Activated CD4-positive, alpha-beta T cell treated with anti-CD3 and anti-CD28 coated beads, Interleukin-2, amount 10 ng/mL, durations not matched to agents 24 days and 14 days (primary cell): ENCODE results near the gene PLPPR5. TPM values are rescaled to one million over a fixed set of nuclear protein-coding genes. Genes with fewer than 3 reads are reported as not detected.

Source experiments
- DNase-seq: peaks from one replicate; pipeline ENCODE4 v3.0.0; 2022
- H3K27ac Mint-ChIP-seq: one replicate; pipeline ENCODE4 v1.8.0; 2022; ENCODE audit warnings: mild to moderate bottlenecking, mixed read lengths
- H3K27me3 Mint-ChIP-seq: one replicate; pipeline ENCODE4 v1.8.0; 2022; ENCODE audit warnings: mixed read lengths
- H3K36me3 Mint-ChIP-seq: one replicate; pipeline ENCODE4 v1.8.0; 2022; ENCODE audit warnings: low read depth, mild to moderate bottlenecking, mixed read lengths
- H3K4me1 Mint-ChIP-seq: one replicate; pipeline ENCODE4 v1.8.0; 2021; ENCODE audit warnings: mixed read lengths
- H3K4me3 Mint-ChIP-seq: one replicate; pipeline ENCODE4 v1.8.0; 2022; ENCODE audit warnings: mild to moderate bottlenecking, moderate library complexity, mixed read lengths
- H3K9me3 Mint-ChIP-seq: one replicate; pipeline ENCODE4 v1.8.0; 2021; ENCODE audit warnings: mixed read lengths
- intact Hi-C: fragments of 100-400 bp; cut with micrococcal nuclease; formaldehyde crosslinking; loops from one replicate; pipeline ENCODE4 v1.15.1; 2023
- total RNA-seq: library from RNA; stranded (reverse); gene quantifications from 2 replicates; pipeline ENCODE4 v1.2.3, GENCODE V29; 2022

PLPPR5 gene
- total RNA-seq, 1 donor from 2014 or later, result not detected

GRCh38 chr1:98949166-98949565, 55.5 kb downstream of the PLPPR5 start:
- Mint-ChIP-seq H3K4me1 (no peaks in the 10 kb centered on the region), H3K4me3 (no peak overlapping the region), H3K27ac (no peak overlapping the region), H3K9me3 (no peaks in the 10 kb centered on the region), H3K36me3 (no peaks in the 10 kb centered on the region), H3K27me3 (no peaks in the 10 kb centered on the region)
- intact Hi-C loops, result no loop called here
- no peak for DNase-seq

- Mint-ChIP-seq H3K27me3 (no peaks in the 10 kb centered on the region), H3K27ac (no peak overlapping the region), H3K9me3 (no peaks in the 10 kb centered on the region), H3K4me1 (no peaks in the 10 kb centered on the region), H3K36me3 (no peaks in the 10 kb centered on the region), H3K4me3 (no peak overlapping the region)
- no peak for DNase-seq
- intact Hi-C loops, result no loop called here
These were observed 57.6 kb downstream of the PLPPR5 start for GRCh38 chr1:98947071-98947470.

GRCh38 chr1:98940722-98941079, 64.0 kb downstream of the PLPPR5 start:
- no peak overlapping the region for H3K4me3 Mint-ChIP-seq
- peaks cover 6% of the 10 kb centered on the region for H3K4me1 Mint-ChIP-seq
- no peak overlapping the region for H3K27ac Mint-ChIP-seq
- no peaks in the 10 kb centered on the region for H3K27me3 Mint-ChIP-seq
- no peaks in the 10 kb centered on the region for H3K9me3 Mint-ChIP-seq
- intact Hi-C loops, result no loop called here
- DNase-seq, result no peak
- H3K36me3 Mint-ChIP-seq, result no peaks in the 10 kb centered on the region

GRCh38 chr1:98940069-98940721, 64.5 kb downstream of the PLPPR5 start:
- no peaks in the 10 kb centered on the region for H3K9me3 Mint-ChIP-seq
- no peak overlapping the region for H3K4me3 Mint-ChIP-seq
- DNase-seq, result no peak
- no peaks in the 10 kb centered on the region for H3K36me3 Mint-ChIP-seq
- peaks cover 6% of the 10 kb centered on the region for H3K4me1 Mint-ChIP-seq
- intact Hi-C loops, result no loop called here
- no peak overlapping the region for H3K27ac Mint-ChIP-seq
- no peaks in the 10 kb centered on the region for H3K27me3 Mint-ChIP-seq

- peaks cover 6% of the 10 kb centered on the region for H3K4me1 Mint-ChIP-seq
- no peaks in the 10 kb centered on the region for H3K9me3 Mint-ChIP-seq
- no peaks in the 10 kb centered on the region for H3K36me3 Mint-ChIP-seq
- H3K27ac Mint-ChIP-seq, result no peak overlapping the region
- intact Hi-C loops, result no loop called here
- no peaks in the 10 kb centered on the region for H3K27me3 Mint-ChIP-seq
- H3K4me3 Mint-ChIP-seq, result no peak overlapping the region
- DNase-seq, result no peak
These were observed 65.2 kb downstream of the PLPPR5 start for GRCh38 chr1:98939471-98939870.

GRCh38 chr1:98937347-98937746, 67.3 kb downstream of the PLPPR5 start:
- Mint-ChIP-seq H3K4me1 (peaks cover 6% of the 10 kb centered on the region), H3K27ac (no peak overlapping the region), H3K36me3 (no peaks in the 10 kb centered on the region), H3K4me3 (no peak overlapping the region), H3K27me3 (no peaks in the 10 kb centered on the region), H3K9me3 (no peaks in the 10 kb centered on the region)
- DNase-seq, result no peak
- intact Hi-C loops, result no loop called here

GRCh38 chr1:98932184-98932583, 72.5 kb downstream of the PLPPR5 start:
- Mint-ChIP-seq H3K4me3 (no peak overlapping the region), H3K9me3 (peaks cover 3% of the 10 kb centered on the region), H3K27ac (no peak overlapping the region), H3K36me3 (no peaks in the 10 kb centered on the region), H3K27me3 (no peaks in the 10 kb centered on the region), H3K4me1 (no peaks in the 10 kb centered on the region)
- no peak for DNase-seq
- intact Hi-C loops, result no loop called here

GRCh38 chr1:98931128-98931835, 73.4 kb downstream of the PLPPR5 start:
- H3K27me3 Mint-ChIP-seq, result no peaks in the 10 kb centered on the region
- intact Hi-C loops, result no loop called here
- no peaks in the 10 kb centered on the region for H3K4me1 Mint-ChIP-seq
- H3K27ac Mint-ChIP-seq, result no peak overlapping the region
- peaks cover 3% of the 10 kb centered on the region for H3K9me3 Mint-ChIP-seq
- DNase-seq, result no peak
- H3K36me3 Mint-ChIP-seq, result no peaks in the 10 kb centered on the region
- no peak overlapping the region for H3K4me3 Mint-ChIP-seq

- no peak for DNase-seq
- Mint-ChIP-seq H3K9me3 (peaks cover 3% of the 10 kb centered on the region), H3K4me1 (no peaks in the 10 kb centered on the region), H3K27me3 (no peaks in the 10 kb centered on the region), H3K4me3 (no peak overlapping the region), H3K36me3 (no peaks in the 10 kb centered on the region), H3K27ac (no peak overlapping the region)
- intact Hi-C loops, result no loop called here
These were observed 75.2 kb downstream of the PLPPR5 start for GRCh38 chr1:98929437-98929836.

- H3K9me3 Mint-ChIP-seq, result peaks cover 3% of the 10 kb centered on the region
- H3K4me3 Mint-ChIP-seq, result no peak overlapping the region
- no peaks in the 10 kb centered on the region for H3K4me1 Mint-ChIP-seq
- no peak overlapping the region for H3K27ac Mint-ChIP-seq
- no peak for DNase-seq
- no peaks in the 10 kb centered on the region for H3K27me3 Mint-ChIP-seq
- intact Hi-C loops, result no loop called here
- H3K36me3 Mint-ChIP-seq, result no peaks in the 10 kb centered on the region
These were observed 78.1 kb downstream of the PLPPR5 start for GRCh38 chr1:98926597-98926996.

- Mint-ChIP-seq H3K27me3 (no peaks in the 10 kb centered on the region), H3K9me3 (peaks cover 3% of the 10 kb centered on the region), H3K4me1 (no peaks in the 10 kb centered on the region), H3K36me3 (no peaks in the 10 kb centered on the region), H3K27ac (no peak overlapping the region), H3K4me3 (no peak overlapping the region)
- intact Hi-C loops, result no loop called here
- no peak for DNase-seq
These were observed 79.7 kb downstream of the PLPPR5 start for GRCh38 chr1:98924977-98925376.

GRCh38 chr1:98923667-98924066, 81.0 kb downstream of the PLPPR5 start:
- no peak overlapping the region for H3K4me3 Mint-ChIP-seq
- intact Hi-C loops, result no loop called here
- H3K9me3 Mint-ChIP-seq, result peaks cover 3% of the 10 kb centered on the region
- no peaks in the 10 kb centered on the region for H3K4me1 Mint-ChIP-seq
- no peak for DNase-seq
- no peaks in the 10 kb centered on the region for H3K27me3 Mint-ChIP-seq
- H3K36me3 Mint-ChIP-seq, result no peaks in the 10 kb centered on the region
- no peak overlapping the region for H3K27ac Mint-ChIP-seq

- H3K27me3 Mint-ChIP-seq, result no peaks in the 10 kb centered on the region
- no peaks in the 10 kb centered on the region for H3K36me3 Mint-ChIP-seq
- H3K4me1 Mint-ChIP-seq, result no peaks in the 10 kb centered on the region
- no peaks in the 10 kb centered on the region for H3K9me3 Mint-ChIP-seq
- no peak for DNase-seq
- no peak overlapping the region for H3K27ac Mint-ChIP-seq
- H3K4me3 Mint-ChIP-seq, result no peak overlapping the region
- intact Hi-C loops, result no loop called here
These were observed 82.8 kb downstream of the PLPPR5 start for GRCh38 chr1:98921817-98922216.

- no peaks in the 10 kb centered on the region for H3K27me3 Mint-ChIP-seq
- no peak overlapping the region for H3K4me3 Mint-ChIP-seq
- no peak for DNase-seq
- intact Hi-C loops, result no loop called here
- H3K36me3 Mint-ChIP-seq, result no peaks in the 10 kb centered on the region
- H3K4me1 Mint-ChIP-seq, result no peaks in the 10 kb centered on the region
- H3K9me3 Mint-ChIP-seq, result no peaks in the 10 kb centered on the region
- no peak overlapping the region for H3K27ac Mint-ChIP-seq
These were observed 84.1 kb downstream of the PLPPR5 start for GRCh38 chr1:98920441-98921110.
